ENCODE measurements around the gene EHMT1.

DNA sequence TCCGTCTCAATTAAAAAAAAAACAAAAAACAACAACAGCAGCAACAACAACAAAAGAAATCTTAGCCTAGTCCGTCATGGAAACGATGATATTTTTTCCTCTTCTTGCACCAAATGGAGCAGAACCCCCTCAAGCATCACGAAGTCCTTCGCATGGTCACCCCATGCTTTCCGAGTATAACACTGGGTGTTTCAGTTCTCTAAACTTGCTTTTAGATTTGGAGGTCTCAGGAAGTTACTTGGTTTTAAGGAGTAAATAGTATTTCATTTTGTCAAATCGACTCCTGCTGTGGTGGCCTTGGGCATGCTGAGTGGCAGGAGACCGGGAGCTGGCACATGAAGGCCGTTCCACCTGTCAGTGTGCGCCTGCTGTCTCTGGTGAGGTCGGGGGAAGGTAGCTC lies 140.3 kb downstream of the EHMT1 start:
- TF ChIP-seq, protein P1, sequence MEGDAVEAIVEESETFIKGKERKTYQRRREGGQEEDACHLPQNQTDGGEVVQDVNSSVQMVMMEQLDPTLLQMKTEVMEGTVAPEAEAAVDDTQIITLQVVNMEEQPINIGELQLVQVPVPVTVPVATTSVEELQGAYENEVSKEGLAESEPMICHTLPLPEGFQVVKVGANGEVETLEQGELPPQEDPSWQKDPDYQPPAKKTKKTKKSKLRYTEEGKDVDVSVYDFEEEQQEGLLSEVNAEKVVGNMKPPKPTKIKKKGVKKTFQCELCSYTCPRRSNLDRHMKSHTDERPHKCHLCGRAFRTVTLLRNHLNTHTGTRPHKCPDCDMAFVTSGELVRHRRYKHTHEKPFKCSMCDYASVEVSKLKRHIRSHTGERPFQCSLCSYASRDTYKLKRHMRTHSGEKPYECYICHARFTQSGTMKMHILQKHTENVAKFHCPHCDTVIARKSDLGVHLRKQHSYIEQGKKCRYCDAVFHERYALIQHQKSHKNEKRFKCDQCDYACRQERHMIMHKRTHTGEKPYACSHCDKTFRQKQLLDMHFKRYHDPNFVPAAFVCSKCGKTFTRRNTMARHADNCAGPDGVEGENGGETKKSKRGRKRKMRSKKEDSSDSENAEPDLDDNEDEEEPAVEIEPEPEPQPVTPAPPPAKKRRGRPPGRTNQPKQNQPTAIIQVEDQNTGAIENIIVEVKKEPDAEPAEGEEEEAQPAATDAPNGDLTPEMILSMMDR (IDR thresholded peaks at IDR 0.05): no peak
- TF ChIP-seq POLR2A (IDR thresholded peaks at IDR 0.05): no peak

Data from Peyer's patch (tissue), 4 donors.